Kidney (tissue), 14 donors: ENCODE data around the gene PEX16. TPM values are rescaled to one million over a fixed set of nuclear protein-coding genes. Genes with fewer than 3 reads are reported as not detected.
"Not testable (repeated sequence)": the region's sequence is repeated elsewhere in the genome, so short reads cannot be mapped to it uniquely, and the experiment has no call there.

Experiments used
- DNase-seq, 5 donors: peaks; one replicate each; pipeline ENCODE4 v3.0.0-alpha.2; 2013 to 2020
- FAIRE-seq: peaks from 2 replicates; lab custom pipeline; 2012; peaks lifted over from hg19 to GRCh38; lab: Jason Lieb, UNC
- H3K27ac ChIP-seq, 2 donors: one replicate each; pipeline ENCODE4 v1.7.0; 2013; ENCODE audit warnings: low read depth in 2 of 2, low read length in 2 of 2, inconsistent platforms in 1 of 2
- H3K27me3 ChIP-seq: one replicate; pipeline ENCODE4 v1.7.1; 2013; ENCODE audit warnings: low read length, inconsistent platforms; ENCODE audit not compliant: control insufficient read depth, insufficient read depth
- H3K36me3 ChIP-seq, 3 donors: one replicate each; pipeline versions ENCODE4 v1.7.0 to v1.7.1; 2013; ENCODE audit warnings: low read length in 3 of 3, control low read depth in 1 of 3, inconsistent platforms in 1 of 3; ENCODE audit not compliant: insufficient read depth in 3 of 3, control insufficient read depth in 2 of 3
- H3K4me1 ChIP-seq, 3 donors: one replicate each; pipeline versions ENCODE4 v1.7.0 to v1.7.1; 2013; ENCODE audit warnings: low read length in 3 of 3, inconsistent platforms in 1 of 3, low read depth in 1 of 3; ENCODE audit not compliant: control insufficient read depth in 2 of 3, insufficient read depth in 2 of 3
- H3K4me3 ChIP-seq, 3 donors: one replicate each; pipeline versions ENCODE4 v1.7.0 to v1.8.1; 2013; ENCODE audit warnings: low read length in 3 of 3, control low read depth in 1 of 3, inconsistent platforms in 1 of 3
- H3K9ac ChIP-seq, 3 donors: one replicate each; pipeline versions ENCODE4 v1.7.0 to v1.7.1; 2013; ENCODE audit warnings: low read length in 3 of 3, control low read depth in 1 of 3, inconsistent platforms in 1 of 3
- H3K9me3 ChIP-seq, 3 donors: one replicate each; pipeline versions ENCODE4 v1.7.0 to v1.7.1; 2013; ENCODE audit warnings: low read length in 3 of 3, control low read depth in 1 of 3, inconsistent platforms in 1 of 3; ENCODE audit not compliant: control insufficient read depth in 2 of 3, insufficient read depth in 1 of 3
- CTCF ChIP-seq: IDR thresholded peaks from 3 replicates; pipeline ENCODE4 v1.5.1; 2012; ENCODE audit warnings: mild to moderate bottlenecking, moderate library complexity, borderline replicate concordance; ENCODE audit not compliant: insufficient read depth; ENCODE audit errors: extremely low read depth
- intact Hi-C: fragments of 100-400 bp; cut with DNase I; formaldehyde crosslinking; loops from one replicate; pipeline ENCODE4 v1.11.1; 2022
- polyA plus RNA-seq: library from polyadenylated mRNA; stranded (reverse); fragments of 350-450 nt; fragmentation: Illumina TruSeq; extraction: RNeasy Lipid Tissue Mini Kit (QIAGEN cat#74804); gene quantifications from one replicate; pipeline ENCODE4 v1.2.3, GENCODE V29; 2014; ENCODE audit warnings: low read depth, low replicate concordance; ENCODE audit not compliant: insufficient read depth
- total RNA-seq: library from RNA; stranded (reverse); fragmentation: NEBNext Ultra II Directional; extraction: Animal tissue kit (Norgen Biotek cat#: 25700); gene quantifications from one replicate; pipeline ENCODE4 v1.2.1, GENCODE V29; 2021
- donor health status: control.
- donor health status: control.
- donor health status: control.
- donor health status: control.
- donor health status: control.
- donor health status: DM: yes; HTN: yes; CAD: no.
- donor health status: Normal renal cell carcinoma (clear cell type).

PEX16 gene
- total and polyA plus RNA-seq, 2 donors from 2014 or later = 38.4 to 46.0 TPM

GRCh38 chr11:45900916-45901617 lies 16.6 kb downstream of the PEX16 start:
- FAIRE-seq (no peak), DNase-seq (peak in 1 of 5 donors; percentile 75)
- no peak for TF ChIP-seq CTCF
- H3K27me3 ChIP-seq = no peaks in the 10 kb centered on the region
- no peaks in the 10 kb centered on the region for H3K9me3 ChIP-seq
- H3K27ac ChIP-seq = no peak overlapping the region
- peaks cover 0 to 13% (median 4%) of the 10 kb centered on the region in 3 donors for H3K4me1 ChIP-seq
- H3K36me3 ChIP-seq = peaks cover 0 to 3% (median 0%) of the 10 kb centered on the region in 3 donors
- intact Hi-C loops = no loop called here
- peak overlapping the region; percentile 5 to 55 (median 44) for H3K4me3 ChIP-seq
- peak overlapping the region in 1 of 3 donors; percentile 65 for H3K9ac ChIP-seq

GRCh38 chr11:45900175-45900800 lies 17.4 kb downstream of the PEX16 start:
- Histone ChIP-seq H3K4me1 (peaks cover 0 to 13% (median 4%) of the 10 kb centered on the region in 3 donors), H3K9ac (peak overlapping the region in 1 of 3 donors; percentile 65), H3K4me3 (peak overlapping the region; percentile 5 to 55 (median 44))
- H3K27me3 ChIP-seq, FAIRE-seq, H3K9me3 ChIP-seq, H3K36me3 ChIP-seq, H3K27ac ChIP-seq, intact Hi-C loops: not testable (repeated sequence)
- DNase-seq = peak; percentile 18 to 77 (median 38)

GRCh38 chr11:45899448-45900174 lies 18.1 kb downstream of the PEX16 start:
- intact Hi-C loops = no loop called here
- no peak for TF ChIP-seq CTCF
- FAIRE-seq (no peak), DNase-seq (peak; percentile 95 to 97 (median 96))
- H3K4me1 ChIP-seq = peaks cover 0 to 13% (median 4%) of the 10 kb centered on the region in 3 donors
- no peaks in the 10 kb centered on the region for H3K27me3 ChIP-seq
- H3K27ac ChIP-seq = peak overlapping the region in 1 of 2 donors; percentile 63
- peak overlapping the region in 1 of 3 donors; percentile 26 for H3K9ac ChIP-seq
- peak overlapping the region; percentile 37 to 56 (median 44) for H3K4me3 ChIP-seq
- no peaks in the 10 kb centered on the region for H3K9me3 ChIP-seq
- H3K36me3 ChIP-seq = peaks cover 0 to 3% (median 0%) of the 10 kb centered on the region in 3 donors
